T-helper 1 cell treated with Interleukin-12 subunit alpha and Interleukin-12 subunit beta and Interleukin-4 antibody, amounts not matched to agents 30 ng/mL and 1 ng/mL, for 36 hours (primary cell): ENCODE results near the gene SOCS3. TPM values are rescaled to one million over a fixed set of nuclear protein-coding genes. Genes with fewer than 3 reads are reported as not detected.
"Not testable (repeated sequence)": the region's sequence is repeated elsewhere in the genome, so short reads cannot be mapped to it uniquely, and the experiment has no call there.

ENCODE experiments used
- intact Hi-C: fragments of 100-400 bp; cut with micrococcal nuclease; formaldehyde crosslinking; loops from one replicate; pipeline ENCODE4 v1.15.1; 2024
- total RNA-seq: library from RNA; stranded (reverse); gene quantifications from 2 replicates; pipeline ENCODE4 v1.2.3, GENCODE V29; 2022

The SOCS3 gene
- total RNA-seq, 1 donor from 2014 or later = 198 TPM

- intact Hi-C loops = loop anchor here (1.0 to 2.0 kb wide), 3 partner anchors 9 to 62 kb away; no protein-coding TSS in a partner anchor
These were observed 45.1 kb downstream of the SOCS3 start for GRCh38 chr17:78314683-78315354.

GRCh38 chr17:78313735-78314648, 45.9 kb downstream of the SOCS3 start:
- intact Hi-C loops = loop anchor here (2.0 kb wide), 2 partner anchors 25 to 61 kb away; no protein-coding TSS in a partner anchor

DNA sequence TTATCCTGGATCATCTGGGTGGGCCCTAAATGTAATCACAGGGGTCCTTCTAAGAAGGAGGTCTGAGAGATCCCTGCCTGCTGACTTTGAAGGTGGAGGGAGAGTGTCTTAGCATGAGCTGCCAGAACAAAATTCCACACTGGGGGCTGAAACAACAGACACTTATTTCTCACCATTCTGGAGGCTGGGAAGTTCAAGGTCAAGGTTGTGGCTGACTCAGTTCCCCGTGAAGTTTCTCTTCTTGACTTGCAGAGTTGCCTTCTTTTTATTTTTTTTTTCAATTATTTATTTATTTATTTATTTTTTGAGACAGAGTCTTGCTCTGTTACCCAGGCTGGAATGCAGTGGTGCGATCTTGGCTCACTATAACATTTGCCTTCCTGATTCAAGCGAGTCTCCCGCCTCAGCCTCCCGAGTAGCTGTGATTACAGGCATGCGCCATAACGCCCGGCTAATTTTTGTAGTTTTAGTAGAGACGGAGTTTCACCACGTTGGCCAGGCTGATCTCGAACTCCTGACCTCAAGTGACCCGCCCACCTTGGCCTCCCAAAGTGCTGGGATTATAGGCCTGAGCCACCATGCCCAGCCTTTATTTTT, 50.1 kb downstream of the SOCS3 start:
- intact Hi-C loops = not testable (repeated sequence)

GRCh38 chr17:78307887-78308638, 51.8 kb downstream of the SOCS3 start:
- intact Hi-C loops = no loop called here

- intact Hi-C loops = no loop called here
These were observed 53.0 kb downstream of the SOCS3 start for GRCh38 chr17:78306913-78307312.

Other genes with a start within 250 kb of the SOCS3 start
- gene TMC6, start 231.3 kb downstream of the SOCS3 start, total RNA-seq = 580 and 586 TPM in 2 replicates
- 411 and 412 TPM in 2 replicates for gene TMC8, start 229.3 kb downstream of the SOCS3 start, total RNA-seq
- not detected in 2 replicates for gene C17orf99, start 213.7 kb downstream of the SOCS3 start, total RNA-seq
- gene SYNGR2, start 191.5 kb downstream of the SOCS3 start, total RNA-seq = 110 and 112 TPM in 2 replicates
- 50.4 and 52.5 TPM in 2 replicates for gene TK1, start 173.0 kb downstream of the SOCS3 start, total RNA-seq
- gene AFMID, start 172.7 kb downstream of the SOCS3 start, total RNA-seq = 15.7 and 17.4 TPM in 2 replicates
- 53.3 and 53.4 TPM in 2 replicates for gene BIRC5, start 145.8 kb downstream of the SOCS3 start, total RNA-seq
- not detected in 2 replicates for gene TMEM235, start 128.4 kb downstream of the SOCS3 start, total RNA-seq
- 99.2 and 99.8 TPM in 2 replicates for gene PGS1, start 18.6 kb upstream of the SOCS3 start, total RNA-seq
- 0.22 TPM in 2 replicates for gene DNAH17, start 217.3 kb upstream of the SOCS3 start, total RNA-seq